ENCODE results near the gene MTG2.

The MTG2 gene

GRCh38 chr20:62164879-62165761 lies 17.7 kb upstream of the MTG2 start:
- Histone ChIP-seq H4K20me1 (ENCODE audit: insufficient read depth, low read length) (no peaks in the 10 kb centered on the region), H3K4me1 (ENCODE audit: low read length) (no peaks in the 10 kb centered on the region), H2AFZ (ENCODE audit: low read length) (no peak overlapping the region), H3K4me2 (ENCODE audit: low read depth, low read length) (no peak overlapping the region), H3K27ac (ENCODE audit: low read length) (no peak overlapping the region), H3K9me2 (replicated peaks; ENCODE audit: insufficient read depth, low read length) (no peaks in the 10 kb centered on the region), H3K36me3 (replicated peaks; ENCODE audit: insufficient read depth, low read length) (no peaks in the 10 kb centered on the region), H3F3A (ENCODE audit: insufficient read depth, low read length) (no peaks in the 10 kb centered on the region), H3K9me3 (replicated peaks; ENCODE audit: insufficient read depth, low read length) (no peaks in the 10 kb centered on the region), H3K27me3 (replicated peaks; ENCODE audit: insufficient read depth, low read length) (no peaks in the 10 kb centered on the region), H3K9ac (ENCODE audit: low read length) (no peak overlapping the region), H3K79me2 (ENCODE audit: low read length) (no peaks in the 10 kb centered on the region), H3K4me3 (ENCODE audit: low read length) (no peak overlapping the region)
- no peak for DNase-seq
- TF ChIP-seq EZH2phosphoT487 (IDR thresholded peaks at IDR 0.05; ENCODE audit: low read length), result no peak
- no peak for TF ChIP-seq CTCF (IDR thresholded peaks at IDR 0.05; ENCODE audit: low read length)
- TF ChIP-seq EZH2 (optimal IDR thresholded peaks at IDR 0.05; ENCODE audit: low read depth, low read length), result no peak

DNA sequence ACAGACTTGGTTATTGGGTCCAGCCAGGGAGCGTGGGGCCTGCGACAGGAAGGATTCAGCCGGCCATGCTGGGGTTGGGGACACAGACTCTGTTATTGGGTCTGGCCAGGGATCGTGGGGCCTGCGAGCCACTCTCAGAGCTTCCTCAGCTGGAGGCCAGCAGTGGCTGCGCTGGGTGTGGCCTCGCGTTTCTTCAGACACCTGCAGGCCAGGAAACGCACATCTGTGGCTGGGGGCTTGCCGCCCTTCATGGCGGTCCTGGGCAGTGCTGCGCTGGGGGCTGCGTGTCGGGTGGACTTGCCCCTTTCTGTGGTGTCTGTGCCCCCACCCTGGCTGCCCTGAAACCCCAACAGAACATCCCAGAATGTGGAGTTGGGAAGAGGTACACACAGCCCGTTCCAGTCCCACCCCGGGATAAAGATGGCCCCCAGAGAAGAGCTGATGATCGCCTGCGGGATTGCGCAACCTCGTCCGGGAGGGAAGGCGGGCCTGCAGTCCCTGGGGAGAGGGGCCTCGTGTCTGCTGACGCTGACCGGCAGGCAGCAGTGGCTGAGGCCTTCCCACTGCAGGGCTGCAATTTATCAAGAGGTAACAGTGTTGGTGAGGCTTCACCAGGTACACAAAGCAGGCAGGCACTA lies 16.9 kb upstream of the MTG2 start:
- TF ChIP-seq CTCF (IDR thresholded peaks at IDR 0.05; ENCODE audit: low read length), result no peak
- TF ChIP-seq EZH2 (optimal IDR thresholded peaks at IDR 0.05; ENCODE audit: low read depth, low read length), result no peak
- TF ChIP-seq EZH2phosphoT487 (IDR thresholded peaks at IDR 0.05; ENCODE audit: low read length), result no peak
- no peaks in the 10 kb centered on the region for H3K9me2 ChIP-seq (replicated peaks; ENCODE audit: insufficient read depth, low read length)
- H3K36me3 ChIP-seq (replicated peaks; ENCODE audit: insufficient read depth, low read length), result no peaks in the 10 kb centered on the region
- H3K79me2 ChIP-seq (ENCODE audit: low read length), result no peaks in the 10 kb centered on the region
- no peak overlapping the region for H3K4me3 ChIP-seq (ENCODE audit: low read length)
- no peak overlapping the region for H3K4me2 ChIP-seq (ENCODE audit: low read depth, low read length)
- H2AFZ ChIP-seq (ENCODE audit: low read length), result no peak overlapping the region
- no peaks in the 10 kb centered on the region for H3K9me3 ChIP-seq (replicated peaks; ENCODE audit: insufficient read depth, low read length)
- H3F3A ChIP-seq (ENCODE audit: insufficient read depth, low read length), result no peaks in the 10 kb centered on the region
- H3K27ac ChIP-seq (ENCODE audit: low read length), result no peak overlapping the region
- H4K20me1 ChIP-seq (ENCODE audit: insufficient read depth, low read length), result no peaks in the 10 kb centered on the region
- no peak for DNase-seq
- H3K4me1 ChIP-seq (ENCODE audit: low read length), result no peaks in the 10 kb centered on the region
- no peak overlapping the region for H3K9ac ChIP-seq (ENCODE audit: low read length)
- H3K27me3 ChIP-seq (replicated peaks; ENCODE audit: insufficient read depth, low read length), result no peaks in the 10 kb centered on the region

DNA sequence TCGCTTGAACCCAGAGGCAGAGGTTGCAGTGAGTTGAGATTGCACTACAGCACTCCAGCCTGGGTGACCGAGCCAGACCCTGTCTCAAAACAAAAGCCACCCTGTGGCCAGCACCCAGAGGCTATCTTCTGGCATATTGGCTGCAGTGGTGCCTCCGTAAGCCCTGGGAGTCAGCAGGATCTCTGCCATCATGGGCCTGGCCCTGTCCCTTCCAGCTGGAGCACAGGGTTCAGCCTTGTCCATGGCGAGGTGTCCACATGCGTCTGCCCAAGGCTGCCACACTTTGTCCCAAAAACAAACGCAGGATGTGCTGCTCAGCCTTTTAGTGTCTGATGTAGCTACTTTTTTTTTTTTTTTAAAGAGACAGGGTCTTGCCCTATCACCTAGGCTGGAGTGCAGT lies 15.4 kb upstream of the MTG2 start:
- H3K9ac ChIP-seq (ENCODE audit: low read length), result no peak overlapping the region
- H3K9me3 ChIP-seq (replicated peaks; ENCODE audit: insufficient read depth, low read length), result no peaks in the 10 kb centered on the region
- no peaks in the 10 kb centered on the region for H4K20me1 ChIP-seq (ENCODE audit: insufficient read depth, low read length)
- H3K4me2 ChIP-seq (ENCODE audit: low read depth, low read length), result no peak overlapping the region
- no peaks in the 10 kb centered on the region for H3K4me1 ChIP-seq (ENCODE audit: low read length)
- TF ChIP-seq CTCF (IDR thresholded peaks at IDR 0.05; ENCODE audit: low read length), result no peak
- TF ChIP-seq EZH2phosphoT487 (IDR thresholded peaks at IDR 0.05; ENCODE audit: low read length), result no peak
- TF ChIP-seq EZH2 (optimal IDR thresholded peaks at IDR 0.05; ENCODE audit: low read depth, low read length), result no peak
- H3K9me2 ChIP-seq (replicated peaks; ENCODE audit: insufficient read depth, low read length), result no peaks in the 10 kb centered on the region
- no peak overlapping the region for H3K4me3 ChIP-seq (ENCODE audit: low read length)
- no peaks in the 10 kb centered on the region for H3K27me3 ChIP-seq (replicated peaks; ENCODE audit: insufficient read depth, low read length)
- H3F3A ChIP-seq (ENCODE audit: insufficient read depth, low read length), result no peaks in the 10 kb centered on the region
- no peaks in the 10 kb centered on the region for H3K79me2 ChIP-seq (ENCODE audit: low read length)
- H2AFZ ChIP-seq (ENCODE audit: low read length), result no peak overlapping the region
- no peak for DNase-seq
- no peak overlapping the region for H3K27ac ChIP-seq (ENCODE audit: low read length)
- H3K36me3 ChIP-seq (replicated peaks; ENCODE audit: insufficient read depth, low read length), result no peaks in the 10 kb centered on the region

Measured in MM.1S (cell line).